ENCODE results near the gene TNNI3K.

DNA sequence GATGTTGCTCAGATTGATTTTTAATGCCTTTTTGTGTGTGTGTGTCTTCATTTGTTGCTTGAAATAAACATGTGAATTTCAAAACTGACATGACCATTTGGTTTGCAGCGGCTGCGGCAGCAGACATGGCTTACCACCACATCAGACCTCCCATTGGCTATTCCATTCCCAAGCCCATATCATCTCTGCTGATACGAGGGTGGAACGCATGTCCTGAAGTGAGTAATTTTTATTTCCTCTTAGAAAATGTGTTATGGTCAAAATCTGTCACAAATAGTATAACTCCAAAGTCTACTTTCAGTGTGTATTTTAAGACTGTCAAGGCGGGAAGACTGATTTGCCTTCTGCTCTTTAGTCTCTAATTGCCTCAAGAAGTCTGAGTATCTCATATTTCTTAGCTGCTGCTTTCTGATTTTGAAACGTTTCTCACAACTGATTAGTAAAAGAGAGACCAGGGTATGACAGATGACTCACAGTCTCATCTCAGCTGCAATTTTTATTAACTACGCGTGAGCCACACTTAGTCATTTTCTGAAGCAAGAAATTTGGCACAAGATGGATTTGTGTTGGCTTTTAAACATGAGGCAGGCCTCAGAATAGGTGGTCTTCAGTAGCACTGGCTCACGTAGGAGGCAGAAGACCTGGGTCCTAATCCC lies 228.3 kb downstream of the TNNI3K start:
- TF ChIP-seq, protein P1, sequence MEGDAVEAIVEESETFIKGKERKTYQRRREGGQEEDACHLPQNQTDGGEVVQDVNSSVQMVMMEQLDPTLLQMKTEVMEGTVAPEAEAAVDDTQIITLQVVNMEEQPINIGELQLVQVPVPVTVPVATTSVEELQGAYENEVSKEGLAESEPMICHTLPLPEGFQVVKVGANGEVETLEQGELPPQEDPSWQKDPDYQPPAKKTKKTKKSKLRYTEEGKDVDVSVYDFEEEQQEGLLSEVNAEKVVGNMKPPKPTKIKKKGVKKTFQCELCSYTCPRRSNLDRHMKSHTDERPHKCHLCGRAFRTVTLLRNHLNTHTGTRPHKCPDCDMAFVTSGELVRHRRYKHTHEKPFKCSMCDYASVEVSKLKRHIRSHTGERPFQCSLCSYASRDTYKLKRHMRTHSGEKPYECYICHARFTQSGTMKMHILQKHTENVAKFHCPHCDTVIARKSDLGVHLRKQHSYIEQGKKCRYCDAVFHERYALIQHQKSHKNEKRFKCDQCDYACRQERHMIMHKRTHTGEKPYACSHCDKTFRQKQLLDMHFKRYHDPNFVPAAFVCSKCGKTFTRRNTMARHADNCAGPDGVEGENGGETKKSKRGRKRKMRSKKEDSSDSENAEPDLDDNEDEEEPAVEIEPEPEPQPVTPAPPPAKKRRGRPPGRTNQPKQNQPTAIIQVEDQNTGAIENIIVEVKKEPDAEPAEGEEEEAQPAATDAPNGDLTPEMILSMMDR (IDR thresholded peaks at IDR 0.05): no peak
- TF ChIP-seq POLR2A (IDR thresholded peaks at IDR 0.05): no peak

All from right lobe of liver (tissue), 4 donors.